Measurements from ENCODE around the gene RPL18A.

Gene RPL18A

GRCh38 chr19:17826508-17827056 is 33.1 kb upstream of the RPL18A start:
- TF ChIP-seq, protein P1, sequence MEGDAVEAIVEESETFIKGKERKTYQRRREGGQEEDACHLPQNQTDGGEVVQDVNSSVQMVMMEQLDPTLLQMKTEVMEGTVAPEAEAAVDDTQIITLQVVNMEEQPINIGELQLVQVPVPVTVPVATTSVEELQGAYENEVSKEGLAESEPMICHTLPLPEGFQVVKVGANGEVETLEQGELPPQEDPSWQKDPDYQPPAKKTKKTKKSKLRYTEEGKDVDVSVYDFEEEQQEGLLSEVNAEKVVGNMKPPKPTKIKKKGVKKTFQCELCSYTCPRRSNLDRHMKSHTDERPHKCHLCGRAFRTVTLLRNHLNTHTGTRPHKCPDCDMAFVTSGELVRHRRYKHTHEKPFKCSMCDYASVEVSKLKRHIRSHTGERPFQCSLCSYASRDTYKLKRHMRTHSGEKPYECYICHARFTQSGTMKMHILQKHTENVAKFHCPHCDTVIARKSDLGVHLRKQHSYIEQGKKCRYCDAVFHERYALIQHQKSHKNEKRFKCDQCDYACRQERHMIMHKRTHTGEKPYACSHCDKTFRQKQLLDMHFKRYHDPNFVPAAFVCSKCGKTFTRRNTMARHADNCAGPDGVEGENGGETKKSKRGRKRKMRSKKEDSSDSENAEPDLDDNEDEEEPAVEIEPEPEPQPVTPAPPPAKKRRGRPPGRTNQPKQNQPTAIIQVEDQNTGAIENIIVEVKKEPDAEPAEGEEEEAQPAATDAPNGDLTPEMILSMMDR (IDR thresholded peaks at IDR 0.05; ENCODE audit: low read depth, low read length), result no peak

DNA sequence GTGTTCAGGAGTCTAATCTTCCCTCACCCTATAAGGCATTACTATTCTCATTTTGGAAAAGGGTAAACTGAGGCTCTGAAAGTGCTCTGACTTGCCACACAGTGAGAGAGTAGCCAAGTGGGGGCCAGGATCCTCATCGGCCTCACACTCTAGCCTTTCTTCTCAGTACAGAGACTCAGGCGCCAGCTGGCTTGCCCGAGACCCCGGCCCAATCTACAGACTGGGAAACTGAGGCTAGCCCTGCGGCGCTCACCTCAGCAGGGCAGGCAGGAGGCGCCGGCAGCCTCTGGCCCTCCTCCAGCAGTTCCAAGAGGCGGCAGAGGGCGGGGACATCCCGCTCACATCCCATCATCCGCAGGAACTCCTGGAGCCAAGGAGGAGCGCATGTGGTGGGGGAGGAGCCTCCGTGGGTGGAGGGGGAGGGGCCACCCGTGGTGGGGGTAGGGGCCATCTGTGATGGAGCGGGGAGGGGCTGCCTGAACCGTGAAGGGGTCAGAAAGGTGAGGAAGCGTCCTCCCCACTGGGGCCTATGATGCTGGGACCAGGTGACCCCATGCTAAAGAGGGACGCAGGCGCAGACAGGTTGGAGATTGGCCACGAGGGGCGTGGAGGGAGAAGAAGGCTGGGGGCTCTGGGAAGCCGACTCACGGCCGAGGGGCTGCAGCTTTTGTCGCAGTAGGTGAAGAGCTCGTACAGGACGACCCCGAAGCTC is 29.7 kb upstream of the RPL18A start:
- H3K4me3 ChIP-seq (ENCODE audit: low read depth, low read length), result no peak overlapping the region
- TF ChIP-seq, protein P1 (IDR thresholded peaks at IDR 0.05; ENCODE audit: low read depth, low read length), result no peak

More at GRCh38 chr19:17826508-17827056, 33.1 kb upstream of the RPL18A start:
- H3K4me3 ChIP-seq (ENCODE audit: low read depth, low read length), result no peak overlapping the region

- H3K4me3 ChIP-seq (ENCODE audit: low read depth, low read length), result no peak overlapping the region
- TF ChIP-seq, protein P1 (IDR thresholded peaks at IDR 0.05; ENCODE audit: low read depth, low read length), result no peak
These were observed 28.9 kb upstream of the RPL18A start for GRCh38 chr19:17830567-17831418.

- H3K4me3 ChIP-seq (ENCODE audit: low read depth, low read length), result no peak overlapping the region
- TF ChIP-seq, protein P1 (IDR thresholded peaks at IDR 0.05; ENCODE audit: low read depth, low read length), result no peak
These were observed 28.3 kb upstream of the RPL18A start for GRCh38 chr19:17831419-17831888.

- no peak overlapping the region for H3K4me3 ChIP-seq (ENCODE audit: low read depth, low read length)
- TF ChIP-seq, protein P1 (IDR thresholded peaks at IDR 0.05; ENCODE audit: low read depth, low read length), result no peak
These were observed 27.1 kb upstream of the RPL18A start for GRCh38 chr19:17832443-17833208.

DNA sequence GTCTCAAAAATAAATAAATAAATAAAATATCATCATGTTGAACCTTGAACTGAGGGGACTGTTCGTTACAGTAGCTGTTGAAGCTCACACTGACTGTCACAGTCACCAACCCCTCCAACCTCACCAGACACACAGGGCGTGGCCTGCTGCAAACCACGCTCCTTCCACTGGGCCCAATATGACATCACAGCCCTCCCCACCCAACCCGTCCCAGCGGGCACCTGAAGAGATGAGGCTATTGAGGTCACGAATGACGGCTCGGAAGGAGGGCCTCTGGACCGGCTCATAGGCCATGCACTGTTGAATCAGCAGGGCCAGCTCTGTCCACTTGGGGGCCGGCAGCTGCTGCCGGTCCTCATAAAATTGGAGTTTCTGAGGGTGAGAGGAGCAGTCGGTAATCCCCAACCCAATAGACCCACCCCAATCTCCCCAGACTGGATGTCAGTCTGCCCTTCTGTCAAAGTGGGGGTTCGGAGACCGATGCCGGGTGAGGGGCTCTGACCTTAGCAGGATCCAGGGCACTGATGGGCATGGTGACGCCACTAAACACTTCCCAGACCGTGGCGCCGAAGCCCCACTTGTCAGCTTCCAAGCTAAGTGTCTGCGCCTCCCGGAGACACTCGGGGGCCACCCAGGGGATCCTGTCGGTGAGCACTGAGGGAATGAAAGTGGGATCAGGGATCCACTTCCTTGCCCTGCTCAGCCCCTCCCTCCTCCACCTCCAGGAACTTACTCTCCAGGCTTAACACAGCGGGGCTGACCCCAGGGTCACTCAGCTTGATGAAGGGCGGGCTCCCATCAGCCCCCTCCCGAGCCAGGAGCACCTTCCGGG is 25.1 kb upstream of the RPL18A start:
- H3K4me3 ChIP-seq (ENCODE audit: low read depth, low read length), result no peak overlapping the region
- TF ChIP-seq, protein P1 (IDR thresholded peaks at IDR 0.05; ENCODE audit: low read depth, low read length), result no peak

Data from WI38 (cell line).